A549 (cell line): Measurements from ENCODE around the gene WHRN. TPM values are rescaled to one million over a fixed set of nuclear protein-coding genes. Genes with fewer than 3 reads are reported as not detected.

Experiments used
- ATAC-seq, 2 experiments: fragments of 200-7000 bp in 1 of 2; fragments of >200 bp in 1 of 2; cut with Nextera tagmentation in 1 of 2; cut with Tn5 transposase in 1 of 2; 3 replicates each; pipeline versions ENCODE4 v1.8.0 to v1.9.1; 2018 to 2020; ENCODE audit warnings: mild to moderate bottlenecking in 1 of 2, moderate library complexity in 1 of 2
- CTCF ChIA-PET: fragments of 300-600 bp; sonication (Branson Sonifier 250); formaldehyde crosslinking; extraction: SDS; loops from one replicate; lab custom pipeline; 2021; ENCODE audit warnings: antibody characterized with exemption, inconsistent platforms; lab: Yijun Ruan, JAX
- POLR2A ChIA-PET: fragments of 350-600 bp; formaldehyde crosslinking; extraction: SDS; loops from one replicate; lab custom pipeline; 2021; ENCODE audit warnings: antibody characterized with exemption, inconsistent platforms; lab: Yijun Ruan, JAX
- DNase-seq, 2 experiments: peaks; one replicate each; pipeline versions ENCODE4 v3.0.0 to v3.0.0-alpha.2; 2011 to 2016; ENCODE audit warnings: low read depth in 1 of 2, low spot score in 1 of 2
- FAIRE-seq: peaks from 2 replicates; lab custom pipeline; 2011; peaks lifted over from hg19 to GRCh38; lab: Jason Lieb, UNC
- H3K27ac ChIP-seq, 2 experiments: fragments of >200 bp; sonication (Bioruptor Twin); formaldehyde crosslinking; 3 replicates each; pipeline ENCODE4 v1.5.1; 2016 to 2017
- H3K4me1 ChIP-seq: fragments of >200 bp; sonication (Bioruptor Twin); formaldehyde crosslinking; 3 replicates; pipeline ENCODE4 v1.6.1; 2016
- H3K4me2 ChIP-seq: fragments of >200 bp; sonication (Bioruptor Twin); formaldehyde crosslinking; 3 replicates; pipeline ENCODE4 v1.6.1; 2016
- H3K4me3 ChIP-seq: fragments of >200 bp; sonication (Bioruptor Twin); formaldehyde crosslinking; 3 replicates; pipeline ENCODE4 v1.5.1; 2016
- H3K9me3 ChIP-seq: fragments of >200 bp; sonication (Bioruptor Twin); formaldehyde crosslinking; 3 replicates; pipeline ENCODE4 v1.6.1; 2016
- BCL3 ChIP-seq: fragments of >200 bp; sonication (Bioruptor Twin); formaldehyde crosslinking; IDR thresholded peaks from 3 replicates; pipeline ENCODE4 v1.6.1; 2016
- CEBPB ChIP-seq, 2 experiments: fragments of >200 bp in 1 of 2; sonication (Bioruptor Twin) in 1 of 2; formaldehyde crosslinking in 1 of 2; IDR thresholded peaks; 2 replicates each; pipeline ENCODE4 v1.6.1; 2012 to 2016
- CHD2 ChIP-seq: fragments of 150-350 bp; IDR thresholded peaks from 2 replicates; pipeline ENCODE4 v1.6.1; 2014; ENCODE audit warnings: low read length; ENCODE audit not compliant: partially characterized antibody
- CHD4 ChIP-seq: fragments of 200-600 bp; sonication (generic); IDR thresholded peaks from 2 replicates; pipeline ENCODE4 v1.6.1; 2016; ENCODE audit warnings: antibody characterized with exemption, mild to moderate bottlenecking, borderline replicate concordance
- EHF ChIP-seq: fragments of 250-450 bp; sonication (Bioruptor Pico); IDR thresholded peaks from 2 replicates; pipeline ENCODE4 v1.5.0; 2020; ENCODE audit warnings: mild to moderate bottlenecking
- EP300 ChIP-seq, 2 experiments: fragments of >200 bp; sonication (Bioruptor Twin); formaldehyde crosslinking; IDR thresholded peaks; 2 replicates in 1 of 2; 3 replicates in 1 of 2; pipeline ENCODE4 v1.6.1; 2016 to 2017
- HES2 ChIP-seq: fragments of >200 bp; sonication (Bioruptor Twin); formaldehyde crosslinking; IDR thresholded peaks from 2 replicates; pipeline ENCODE4 v1.6.1; 2016
- HMGXB4 ChIP-seq: fragments of 250-450 bp; sonication (Bioruptor Pico); IDR thresholded peaks from 2 replicates; pipeline ENCODE4 v1.5.0; 2021; ENCODE audit warnings: mild to moderate bottlenecking, moderate library complexity, borderline replicate concordance
- HOXB13 ChIP-seq: fragments of 250-450 bp; sonication (Bioruptor Pico); IDR thresholded peaks from 2 replicates; pipeline ENCODE4 v1.5.0; 2020; ENCODE audit warnings: low read depth, mild to moderate bottlenecking, moderate library complexity
- HOXB5 ChIP-seq: fragments of 250-450 bp; sonication (Bioruptor Pico); IDR thresholded peaks from 2 replicates; pipeline ENCODE4 v1.5.0; 2020; ENCODE audit warnings: mild to moderate bottlenecking, moderate library complexity
- JUN ChIP-seq, 2 experiments: fragments of >200 bp; sonication (Bioruptor Twin); formaldehyde crosslinking; IDR thresholded peaks; 2 replicates in 1 of 2; 3 replicates in 1 of 2; pipeline ENCODE4 v1.6.1; 2016 to 2017
- MAFK ChIP-seq: fragments of 450-650 bp; IDR thresholded peaks from 2 replicates; pipeline ENCODE4 v1.6.1; 2014; ENCODE audit not compliant: partially characterized antibody
- MYC ChIP-seq: IDR thresholded peaks from 2 replicates; pipeline ENCODE4 v1.6.1; 2012; ENCODE audit warnings: mild to moderate bottlenecking, inconsistent platforms, low read length, improper control_type of control experiment, borderline replicate concordance
- NFE2L2 ChIP-seq: fragments of 150-350 bp; conservative IDR thresholded peaks from 2 replicates; pipeline ENCODE4 v1.6.1; 2014; ENCODE audit warnings: low read length
- NR3C1 ChIP-seq: fragments of >200 bp; sonication (Bioruptor Twin); formaldehyde crosslinking; IDR thresholded peaks from 3 replicates; pipeline ENCODE4 v1.6.1; 2017
- PHF8 ChIP-seq: fragments of 200-600 bp; sonication (generic); IDR thresholded peaks from 2 replicates; pipeline ENCODE4 v1.6.1; 2016; ENCODE audit warnings: low read depth, mild to moderate bottlenecking, antibody characterized with exemption, moderate library complexity, borderline replicate concordance
- POLR2AphosphoS2 ChIP-seq: conservative IDR thresholded peaks from 2 replicates; pipeline ENCODE4 v1.6.1; 2012; ENCODE audit warnings: low read length, improper control_type of control experiment, inconsistent platforms
- RAD21 ChIP-seq, 2 experiments: fragments of >200 bp in 1 of 2; sonication (Bioruptor Twin) in 1 of 2; formaldehyde crosslinking in 1 of 2; IDR thresholded peaks in 1 of 2; conservative IDR thresholded peaks in 1 of 2; 2 replicates in 1 of 2; 3 replicates in 1 of 2; pipeline ENCODE4 v1.6.1; 2012 to 2018; ENCODE audit warnings: inconsistent platforms in 1 of 2
- RARB ChIP-seq: fragments of 250-450 bp; sonication (Bioruptor Pico); IDR thresholded peaks from 2 replicates; pipeline ENCODE4 v1.8.0; 2021; ENCODE audit warnings: mild to moderate bottlenecking, moderate library complexity
- RFX5 ChIP-seq: fragments of 450-650 bp; IDR thresholded peaks from 2 replicates; pipeline ENCODE4 v1.7.1; 2014; ENCODE audit warnings: antibody characterized with exemption, mild to moderate bottlenecking, moderate library complexity
- RNF2 ChIP-seq: fragments of 200-600 bp; sonication (generic); IDR thresholded peaks from 2 replicates; pipeline ENCODE4 v1.6.1; 2016; ENCODE audit warnings: low read depth, mild to moderate bottlenecking, antibody characterized with exemption, moderate library complexity, borderline replicate concordance
- TP53 ChIP-seq: fragments of 250-450 bp; sonication (Bioruptor Pico); IDR thresholded peaks from 2 replicates; pipeline ENCODE4 v1.5.0; 2021; ENCODE audit warnings: mild to moderate bottlenecking, moderate library complexity
- ZC3H11A ChIP-seq: fragments of 450-650 bp; IDR thresholded peaks from 2 replicates; pipeline ENCODE4 v1.6.1; 2014; ENCODE audit warnings: antibody characterized with exemption, mild to moderate bottlenecking
- ZFP36 ChIP-seq: fragments of 450-650 bp; IDR thresholded peaks from 2 replicates; pipeline ENCODE4 v1.6.1; 2014; ENCODE audit warnings: borderline replicate concordance; ENCODE audit not compliant: partially characterized antibody
- ZSCAN20 ChIP-seq: fragments of 250-450 bp; sonication (Bioruptor Pico); IDR thresholded peaks from 2 replicates; pipeline ENCODE4 v1.8.0; 2022; ENCODE audit warnings: mild to moderate bottlenecking, moderate library complexity
- WGBS: methylation state at CpG from one replicate; pipeline ENCODE4 v1.1.6; 2017; ENCODE audit errors: missing lambda C conversion rate; 5-methylcytosine and 5-hydroxymethylcytosine counted together
- polyA plus RNA-seq, 4 experiments: library from polyadenylated mRNA; depleted of rRNA in 3 of 4; stranded (reverse); fragments of >200 nt; fragmentation: RNase III in 1 of 4; extraction: RNeasy Plus Mini Kit Qiagen cat#74134 plus additional on column Dnase treatment in 1 of 4; gene quantifications; 2 replicates in 3 of 4; 3 replicates in 1 of 4; pipeline ENCODE4 v1.2.3, GENCODE V29; 2011 to 2017

The WHRN gene
- polyA plus RNA-seq, 2 of the 4 experiments (the other 2 are of a cell fraction), result 1.2 to 3.2 TPM

GRCh38 chr9:114496011-114496410, 9.3 kb downstream of the WHRN start:
- CTCF ChIA-PET, result interaction anchor here (0.9 to 3.3 kb wide), 5 partner anchors 8 to 90 kb away, joined by 3 to 18 read pairs (median 3); no protein-coding TSS in a partner anchor
- no peak for DNase-seq
- FAIRE-seq, result no peak
- Histone ChIP-seq H3K4me1 (no peaks in the 10 kb centered on the region), H3K4me3 (no peak overlapping the region), H3K4me2 (no peak overlapping the region), H3K27ac (no peak overlapping the region), H3K9me3 (no peaks in the 10 kb centered on the region)
- WGBS, result 66% methylated on average over 4 of the region's 4 CpGs
- POLR2A ChIA-PET, result no interaction called here
- TF ChIP-seq CEBPB (IDR thresholded peaks at IDR 0.05), result no peak
- no peak for ATAC-seq

- WGBS, result 53% methylated on average over 12 of the region's 12 CpGs
- H3K27ac ChIP-seq, result no peak overlapping the region
- no peak for DNase-seq
- no peak overlapping the region for H3K4me2 ChIP-seq
- no peak overlapping the region for H3K4me3 ChIP-seq
- no peak for FAIRE-seq
- POLR2A ChIA-PET, result interaction anchor here (1.3 kb wide), 1 partner anchor 92 kb away, joined by 3 read pairs; the partner anchor contains the start of gene ATP6V1G1
- H3K9me3 ChIP-seq, result no peaks in the 10 kb centered on the region
- ATAC-seq, result peak in 1 of 2 experiments; percentile 43; a peak in 3 of 6 replicates
- CTCF ChIA-PET, result interaction anchor here (0.9 to 4.2 kb wide), 7 partner anchors 9 to 89 kb away, joined by 3 to 19 read pairs (median 7); partner anchors contain the start of gene WHRN
- TF ChIP-seq JUN (IDR thresholded peaks at IDR 0.05) (no peak), HES2 (no peak), HOXB13 (CRISPR knock-in tag) (no peak), ZFP36 (no peak), EP300 (IDR thresholded peaks at IDR 0.05) (no peak), EHF (no peak), RNF2 (no peak), MYC (no peak), POLR2AphosphoS2 (no peak), NFE2L2 (no peak), HOXB5 (CRISPR knock-in tag) (no peak), TP53 (CRISPR knock-in tag) (no peak), PHF8 (no peak)
- H3K4me1 ChIP-seq, result no peaks in the 10 kb centered on the region
These were observed 10.3 kb downstream of the WHRN start for GRCh38 chr9:114494776-114495569.

- H3K4me3 ChIP-seq, result no peak overlapping the region
- ChIA-PET POLR2A (interaction anchor here (1.3 kb wide), 1 partner anchor 94 kb away, joined by 3 read pairs; the partner anchor contains the start of gene ATP6V1G1), CTCF (interaction anchor here (2.6 to 4.2 kb wide), 4 partner anchors 10 to 160 kb away, joined by 7 to 19 read pairs (median 8); partner anchors contain the start of gene WHRN)
- TF ChIP-seq PHF8, result no peak
- TF ChIP-seq MAFK, result no peak
- no peak for TF ChIP-seq ZC3H11A
- no peak for TF ChIP-seq CHD4
- no peak for TF ChIP-seq ZSCAN20 (CRISPR knock-in tag)
- no peak for TF ChIP-seq RARB
- TF ChIP-seq TP53 (CRISPR knock-in tag), result no peak
- TF ChIP-seq HOXB5 (CRISPR knock-in tag), result no peak
- no peak for TF ChIP-seq BCL3
- no peak for TF ChIP-seq RFX5
- no peak for TF ChIP-seq RAD21 (conservative IDR thresholded peaks at IDR 0.05 in 1 of 2, IDR thresholded peaks at IDR 0.05 in 1 of 2)
- TF ChIP-seq NR3C1, result no peak
- TF ChIP-seq ZFP36, result no peak
- no peak for TF ChIP-seq HMGXB4
- no peak for TF ChIP-seq POLR2AphosphoS2
- TF ChIP-seq CHD2, result no peak
- H3K4me1 ChIP-seq, result no peaks in the 10 kb centered on the region
- 70% methylated on average over 8 of the region's 8 CpGs for WGBS
- no peaks in the 10 kb centered on the region for H3K9me3 ChIP-seq
- no peak for DNase-seq
- H3K4me2 ChIP-seq, result no peak overlapping the region
- no peak overlapping the region for H3K27ac ChIP-seq
- no peak for ATAC-seq
- no peak for FAIRE-seq
These were observed 11.6 kb downstream of the WHRN start for GRCh38 chr9:114493521-114494184.
